ENCODE data around the gene CNNM2.
"Not testable (repeated sequence)": the region's sequence is repeated elsewhere in the genome, so short reads cannot be mapped to it uniquely, and the experiment has no call there.

The CNNM2 gene

DNA sequence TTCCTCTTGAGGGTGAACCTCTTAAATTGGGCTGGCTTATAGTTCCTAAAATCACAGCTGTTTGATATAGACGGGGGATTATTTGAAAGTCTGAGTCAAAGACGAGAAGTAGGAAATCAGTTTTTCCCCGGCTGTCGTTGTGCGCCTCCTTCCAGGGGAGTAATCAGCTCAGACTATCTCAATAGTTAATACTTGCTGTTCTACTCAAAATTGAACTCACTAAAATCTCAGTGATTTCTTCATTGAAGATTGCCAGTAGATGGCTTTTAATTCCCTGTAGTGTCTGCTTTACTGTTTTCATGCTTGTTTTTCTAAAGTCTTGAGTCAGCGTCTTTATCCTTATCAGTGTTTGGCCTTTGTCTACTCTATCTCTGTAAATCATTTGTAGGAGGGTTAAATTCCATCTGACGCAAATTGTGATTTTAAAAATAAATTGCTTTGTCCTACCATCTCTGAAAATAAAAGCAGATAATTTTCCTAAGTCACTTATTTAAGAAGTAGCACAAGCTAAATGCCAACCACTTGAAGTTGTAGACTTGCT is 47.3 kb downstream of the CNNM2 start:
- no peak for DNase-seq (ENCODE audit: low read depth in 2 of 2, low spot score in 1 of 2)

DNA sequence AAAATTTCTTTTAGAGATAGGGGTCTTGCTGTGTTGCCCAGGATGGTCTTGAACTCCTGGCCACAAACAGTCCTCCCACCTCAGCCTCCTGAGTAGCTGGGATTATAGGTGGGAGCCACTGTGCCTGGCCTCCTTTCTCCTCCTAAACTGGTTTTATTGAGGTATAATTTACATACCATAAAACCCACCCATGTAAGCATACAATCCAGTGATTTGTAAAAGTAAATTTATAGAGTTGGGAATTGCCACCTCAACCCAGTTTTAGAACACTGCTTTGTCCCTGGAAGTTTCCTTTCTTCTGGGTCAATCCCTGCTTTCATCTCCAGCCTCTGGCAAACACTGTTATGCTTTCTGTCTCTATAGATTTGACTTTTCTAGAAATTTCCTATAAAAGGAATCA is 49.0 kb downstream of the CNNM2 start:
- no peak for DNase-seq (ENCODE audit: low read depth in 2 of 2, low spot score in 1 of 2)

- no peak for DNase-seq (ENCODE audit: low read depth in 2 of 2, low spot score in 1 of 2)
These were observed 52.7 kb downstream of the CNNM2 start for GRCh38 chr10:102970562-102971340.

- DNase-seq (ENCODE audit: low read depth in 2 of 2, low spot score in 1 of 2): no peak
These were observed 57.6 kb downstream of the CNNM2 start for GRCh38 chr10:102975483-102976379.

GRCh38 chr10:102976380-102976726 is 58.3 kb downstream of the CNNM2 start:
- DNase-seq (ENCODE audit: low read depth in 2 of 2, low spot score in 1 of 2): not testable (repeated sequence)

- no peak for DNase-seq (ENCODE audit: low read depth in 2 of 2, low spot score in 1 of 2)
These were observed 64.2 kb downstream of the CNNM2 start for GRCh38 chr10:102982296-102982695.

GRCh38 chr10:102984086-102984485 is 66.0 kb downstream of the CNNM2 start:
- DNase-seq (ENCODE audit: low read depth in 2 of 2, low spot score in 1 of 2): no peak

DNA sequence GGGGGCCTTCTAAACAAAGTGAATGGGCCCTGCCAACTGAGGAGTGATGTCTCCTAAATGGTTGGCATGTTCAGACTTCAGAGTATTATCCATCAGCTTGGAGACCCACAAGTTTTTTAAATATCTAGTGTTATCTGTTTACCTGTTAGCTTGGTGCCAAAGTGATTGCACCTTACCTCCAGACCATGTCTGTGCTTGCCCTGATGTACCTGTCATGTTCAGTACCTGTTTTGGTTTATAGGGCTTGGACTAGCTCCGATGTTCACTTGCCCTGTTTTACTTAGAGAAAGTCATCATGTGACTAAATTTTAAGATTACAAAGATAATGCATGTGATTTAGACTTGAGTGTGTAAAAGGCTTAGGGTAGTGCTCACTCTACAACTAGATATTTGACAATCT is 67.7 kb downstream of the CNNM2 start:
- DNase-seq (ENCODE audit: low read depth in 2 of 2, low spot score in 1 of 2): no peak

- no peak for DNase-seq (ENCODE audit: low read depth in 2 of 2, low spot score in 1 of 2)
These were observed 70.6 kb downstream of the CNNM2 start for GRCh38 chr10:102988404-102989314.

- DNase-seq (ENCODE audit: low read depth in 2 of 2, low spot score in 1 of 2): no peak
These were observed 76.6 kb downstream of the CNNM2 start for GRCh38 chr10:102994531-102995295.

DNA sequence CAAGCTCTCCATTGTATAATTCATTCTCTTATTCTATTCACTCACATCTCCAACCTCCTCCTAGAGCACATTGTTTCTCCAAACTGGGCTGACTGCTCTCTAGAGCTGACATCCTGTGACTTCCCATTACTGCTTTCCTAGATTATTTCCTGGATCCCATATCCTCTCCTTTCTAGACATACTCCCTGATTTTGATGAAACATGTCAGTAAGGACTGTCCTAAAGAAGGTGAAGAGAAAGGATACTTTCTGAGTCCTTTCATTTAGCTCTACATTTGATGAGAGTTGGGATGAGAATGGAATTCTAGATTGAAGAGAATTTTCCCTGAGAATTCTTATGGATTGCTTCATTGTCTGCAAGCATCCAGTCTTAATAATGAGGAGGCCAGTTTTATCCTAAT is 78.8 kb downstream of the CNNM2 start:
- no peak for DNase-seq (ENCODE audit: low read depth in 2 of 2, low spot score in 1 of 2)

DNA sequence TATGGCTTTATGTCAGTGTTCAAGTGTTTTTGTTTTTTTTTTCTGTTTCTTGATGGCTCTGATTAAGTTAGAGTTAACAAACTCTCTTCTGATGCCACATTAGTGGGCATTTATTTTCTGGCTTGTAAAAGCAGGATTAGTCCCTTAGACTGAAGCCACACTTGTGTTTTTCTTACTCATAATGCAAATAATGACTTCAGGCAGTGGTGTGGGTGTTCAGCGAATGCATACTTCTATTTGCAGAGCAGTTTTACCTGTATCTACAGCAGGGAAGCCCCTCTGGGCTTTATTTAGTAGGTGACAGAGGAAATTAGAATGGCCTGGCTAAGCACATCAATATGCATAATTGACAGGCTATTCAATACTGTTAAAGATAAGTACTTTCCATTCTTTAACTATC is 79.9 kb downstream of the CNNM2 start:
- DNase-seq (ENCODE audit: low read depth in 2 of 2, low spot score in 1 of 2): no peak

DNA sequence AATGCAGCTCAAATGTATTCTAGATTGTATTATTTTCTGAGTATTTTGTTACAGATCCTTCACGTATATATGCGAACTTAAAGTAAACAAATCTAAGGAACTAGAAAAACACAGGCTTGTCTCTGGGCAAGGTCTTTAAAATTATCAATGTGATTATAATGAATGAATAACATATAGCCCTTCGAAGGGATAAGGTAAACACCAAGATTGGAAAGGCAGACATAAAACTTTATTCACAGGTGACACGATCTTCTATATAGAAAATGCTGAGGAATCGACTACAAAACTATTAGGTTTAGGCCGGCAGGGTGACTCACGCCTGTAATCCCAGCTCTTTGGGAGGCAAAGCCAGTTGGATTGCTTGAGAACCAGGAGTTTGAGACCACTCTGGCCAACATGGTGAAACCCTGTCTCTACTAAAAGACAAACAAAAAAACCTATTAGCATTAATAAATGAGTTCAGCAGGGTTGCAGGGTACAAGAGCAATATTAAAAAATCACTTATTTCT is 80.4 kb downstream of the CNNM2 start:
- no peak for DNase-seq (ENCODE audit: low read depth in 2 of 2, low spot score in 1 of 2)

DNA sequence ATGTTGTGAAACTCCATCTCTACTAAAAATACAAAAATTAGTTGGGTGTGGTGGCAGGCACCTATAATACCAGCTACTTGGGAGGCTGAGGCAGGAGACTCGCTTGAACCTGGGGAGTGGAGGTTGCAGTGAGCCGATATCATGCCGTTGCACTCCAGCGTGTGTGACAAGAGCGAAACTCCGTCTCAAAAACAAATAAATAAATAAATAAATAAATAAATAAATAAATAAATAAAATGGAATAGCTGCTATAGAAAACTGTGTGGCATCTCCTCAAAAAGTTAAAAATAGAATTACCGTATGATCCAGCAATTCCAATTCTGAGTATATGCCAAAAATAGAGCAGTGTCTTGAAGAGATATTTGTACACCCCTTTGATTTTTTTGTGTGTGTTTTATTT is 82.0 kb downstream of the CNNM2 start:
- DNase-seq (ENCODE audit: low read depth in 2 of 2, low spot score in 1 of 2): not testable (repeated sequence)

DNA sequence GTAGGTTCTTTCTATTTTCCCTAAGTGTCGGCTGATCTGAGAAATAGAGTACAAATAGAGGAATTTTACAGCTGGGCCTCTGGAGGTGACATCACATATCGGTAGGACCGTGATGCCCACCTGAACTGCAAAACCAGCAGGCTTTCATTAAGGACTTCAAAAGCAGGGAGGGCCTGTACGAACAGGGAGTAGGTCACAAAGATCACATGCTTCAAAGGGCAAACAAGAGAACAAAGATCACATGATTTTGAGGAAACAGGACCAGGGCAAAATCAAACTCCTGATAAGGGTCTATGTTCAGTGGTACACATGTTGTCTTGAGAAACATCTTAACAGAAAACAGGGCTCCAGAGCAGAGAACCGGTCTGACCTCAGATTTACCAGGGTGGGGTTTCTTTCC is 88.9 kb downstream of the CNNM2 start:
- no peak for DNase-seq (ENCODE audit: low read depth in 2 of 2, low spot score in 1 of 2)

GRCh38 chr10:103013416-103013815 is 95.3 kb downstream of the CNNM2 start:
- DNase-seq (ENCODE audit: low read depth in 2 of 2, low spot score in 1 of 2): no peak

GRCh38 chr10:103019425-103019824 is 101.3 kb downstream of the CNNM2 start:
- no peak for DNase-seq (ENCODE audit: low read depth in 2 of 2, low spot score in 1 of 2)

GRCh38 chr10:103021150-103021899 is 103.2 kb downstream of the CNNM2 start:
- no peak for DNase-seq (ENCODE audit: low read depth in 2 of 2, low spot score in 1 of 2)

DNA sequence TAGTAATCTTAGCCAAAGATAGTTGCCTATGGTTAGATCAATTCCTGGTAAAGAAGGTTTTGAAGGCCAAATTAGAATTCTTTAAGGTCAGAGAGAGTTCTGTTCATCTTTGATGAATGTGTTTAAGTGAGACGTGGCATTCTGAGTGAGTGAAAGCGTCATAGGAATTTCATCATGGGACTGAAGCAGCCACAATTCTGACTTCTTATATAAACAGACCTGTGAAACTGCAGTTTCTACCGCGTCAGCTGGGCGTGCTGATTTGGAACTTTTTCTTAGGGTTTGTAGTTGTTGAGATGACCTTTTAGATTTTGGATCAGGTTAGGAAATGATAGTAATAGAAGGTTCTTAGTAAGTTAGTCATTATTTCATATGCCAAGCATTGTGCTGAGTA is 103.8 kb downstream of the CNNM2 start:
- DNase-seq (ENCODE audit: low read depth in 2 of 2, low spot score in 1 of 2): no peak
